Measurements from ENCODE around the gene CIITA.

Gene CIITA

GRCh38 chr16:10972108-10972818 lies 95.3 kb downstream of the CIITA start:
- Histone ChIP-seq H3K79me2 (ENCODE audit: insufficient read depth, low read length) (no peaks in the 10 kb centered on the region), H3K27ac (ENCODE audit: low read depth, low read length) (no peak overlapping the region), H3K4me2 (ENCODE audit: low read depth, low read length, poor library complexity, severe bottlenecking) (no peak overlapping the region)

GRCh38 chr16:10972819-10973464 lies 95.9 kb downstream of the CIITA start:
- TF ChIP-seq, protein P1, sequence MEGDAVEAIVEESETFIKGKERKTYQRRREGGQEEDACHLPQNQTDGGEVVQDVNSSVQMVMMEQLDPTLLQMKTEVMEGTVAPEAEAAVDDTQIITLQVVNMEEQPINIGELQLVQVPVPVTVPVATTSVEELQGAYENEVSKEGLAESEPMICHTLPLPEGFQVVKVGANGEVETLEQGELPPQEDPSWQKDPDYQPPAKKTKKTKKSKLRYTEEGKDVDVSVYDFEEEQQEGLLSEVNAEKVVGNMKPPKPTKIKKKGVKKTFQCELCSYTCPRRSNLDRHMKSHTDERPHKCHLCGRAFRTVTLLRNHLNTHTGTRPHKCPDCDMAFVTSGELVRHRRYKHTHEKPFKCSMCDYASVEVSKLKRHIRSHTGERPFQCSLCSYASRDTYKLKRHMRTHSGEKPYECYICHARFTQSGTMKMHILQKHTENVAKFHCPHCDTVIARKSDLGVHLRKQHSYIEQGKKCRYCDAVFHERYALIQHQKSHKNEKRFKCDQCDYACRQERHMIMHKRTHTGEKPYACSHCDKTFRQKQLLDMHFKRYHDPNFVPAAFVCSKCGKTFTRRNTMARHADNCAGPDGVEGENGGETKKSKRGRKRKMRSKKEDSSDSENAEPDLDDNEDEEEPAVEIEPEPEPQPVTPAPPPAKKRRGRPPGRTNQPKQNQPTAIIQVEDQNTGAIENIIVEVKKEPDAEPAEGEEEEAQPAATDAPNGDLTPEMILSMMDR (IDR thresholded peaks at IDR 0.05; ENCODE audit: insufficient read depth, low read length, poor library complexity, severe bottlenecking) = no peak
- no peak for TF ChIP-seq EZH2phosphoT487 (conservative IDR thresholded peaks at IDR 0.05; ENCODE audit: low read length)
- Histone ChIP-seq H3K4me3 (ENCODE audit: insufficient read depth, low read length, poor library complexity, severe bottlenecking) (no peak overlapping the region), H3K36me3 (ENCODE audit: low read length) (no peaks in the 10 kb centered on the region), H3K4me2 (ENCODE audit: low read depth, low read length, poor library complexity, severe bottlenecking) (no peak overlapping the region), H3K9me3 (ENCODE audit: insufficient read depth, low read length) (no peaks in the 10 kb centered on the region), H3K9ac (ENCODE audit: low read length) (no peak overlapping the region), H3K79me2 (ENCODE audit: insufficient read depth, low read length) (no peaks in the 10 kb centered on the region), H3K27ac (ENCODE audit: low read depth, low read length) (no peak overlapping the region), H3K9me2 (replicated peaks; ENCODE audit: insufficient read depth, low read length) (no peaks in the 10 kb centered on the region), H4K20me1 (ENCODE audit: low read depth, low read length) (no peaks in the 10 kb centered on the region), H2AFZ (ENCODE audit: low read depth, low read length, severe bottlenecking) (no peak overlapping the region), H3K27me3 (ENCODE audit: low read length) (no peaks in the 10 kb centered on the region), H3F3A (ENCODE audit: insufficient read depth) (no peaks in the 10 kb centered on the region)

More at GRCh38 chr16:10972108-10972818, 95.3 kb downstream of the CIITA start:
- no peaks in the 10 kb centered on the region for H3F3A ChIP-seq (ENCODE audit: insufficient read depth)
- no peaks in the 10 kb centered on the region for H3K36me3 ChIP-seq (ENCODE audit: low read length)
- TF ChIP-seq EZH2phosphoT487 (conservative IDR thresholded peaks at IDR 0.05; ENCODE audit: low read length) = no peak
- TF ChIP-seq, protein P1 (IDR thresholded peaks at IDR 0.05; ENCODE audit: insufficient read depth, low read length, poor library complexity, severe bottlenecking) = no peak
- no peak overlapping the region for H2AFZ ChIP-seq (ENCODE audit: low read depth, low read length, severe bottlenecking)
- no peaks in the 10 kb centered on the region for H3K9me2 ChIP-seq (replicated peaks; ENCODE audit: insufficient read depth, low read length)
- H4K20me1 ChIP-seq (ENCODE audit: low read depth, low read length) = no peaks in the 10 kb centered on the region
- H3K9ac ChIP-seq (ENCODE audit: low read length) = no peak overlapping the region
- no peaks in the 10 kb centered on the region for H3K27me3 ChIP-seq (ENCODE audit: low read length)
- no peak overlapping the region for H3K4me3 ChIP-seq (ENCODE audit: insufficient read depth, low read length, poor library complexity, severe bottlenecking)
- H3K9me3 ChIP-seq (ENCODE audit: insufficient read depth, low read length) = no peaks in the 10 kb centered on the region

- Histone ChIP-seq H3F3A (ENCODE audit: insufficient read depth) (no peaks in the 10 kb centered on the region; the same call in 1 of the 2 replicates), H3K9me2 (replicated peaks; ENCODE audit: insufficient read depth, low read length) (no peaks in the 10 kb centered on the region), H3K36me3 (ENCODE audit: low read length) (no peaks in the 10 kb centered on the region), H3K9ac (ENCODE audit: low read length) (no peak overlapping the region), H3K4me3 (ENCODE audit: insufficient read depth, low read length, poor library complexity, severe bottlenecking) (no peak overlapping the region), H3K4me2 (ENCODE audit: low read depth, low read length, poor library complexity, severe bottlenecking) (no peak overlapping the region), H3K27me3 (ENCODE audit: low read length) (no peaks in the 10 kb centered on the region), H3K79me2 (ENCODE audit: insufficient read depth, low read length) (no peaks in the 10 kb centered on the region), H3K27ac (ENCODE audit: low read depth, low read length) (no peak overlapping the region), H4K20me1 (ENCODE audit: low read depth, low read length) (no peaks in the 10 kb centered on the region), H3K9me3 (ENCODE audit: insufficient read depth, low read length) (no peaks in the 10 kb centered on the region), H2AFZ (ENCODE audit: low read depth, low read length, severe bottlenecking) (no peak overlapping the region)
- TF ChIP-seq, protein P1 (IDR thresholded peaks at IDR 0.05; ENCODE audit: insufficient read depth, low read length, poor library complexity, severe bottlenecking) = no peak
- no peak for TF ChIP-seq EZH2phosphoT487 (conservative IDR thresholded peaks at IDR 0.05; ENCODE audit: low read length)
Observed at GRCh38 chr16:10976634-10977033, 99.6 kb downstream of the CIITA start.

Data from SU-DHL-6 (cell line).